Mammary epithelial cell (primary cell): Measurements from ENCODE around the gene GAB2.

Experiments
- EZH2 ChIP-seq: IDR thresholded peaks from 2 replicates; pipeline ENCODE4 v1.6.1; 2012; ENCODE audit warnings: low read length, inconsistent platforms, borderline replicate concordance
- TF ChIP-seq, protein P1 (sequence below), 2 donors: IDR thresholded peaks in 1 of 2; conservative IDR thresholded peaks in 1 of 2; 2 replicates each; pipeline ENCODE4 v1.5.1; 2011 to 2012; ENCODE audit warnings: inconsistent platforms in 2 of 2, low read length in 2 of 2, mild to moderate bottlenecking in 2 of 2, control low read depth in 1 of 2, low read depth in 1 of 2; ENCODE audit not compliant: insufficient read depth in 1 of 2; ENCODE audit errors: extremely low read depth in 1 of 2

- TF ChIP-seq, protein P1, sequence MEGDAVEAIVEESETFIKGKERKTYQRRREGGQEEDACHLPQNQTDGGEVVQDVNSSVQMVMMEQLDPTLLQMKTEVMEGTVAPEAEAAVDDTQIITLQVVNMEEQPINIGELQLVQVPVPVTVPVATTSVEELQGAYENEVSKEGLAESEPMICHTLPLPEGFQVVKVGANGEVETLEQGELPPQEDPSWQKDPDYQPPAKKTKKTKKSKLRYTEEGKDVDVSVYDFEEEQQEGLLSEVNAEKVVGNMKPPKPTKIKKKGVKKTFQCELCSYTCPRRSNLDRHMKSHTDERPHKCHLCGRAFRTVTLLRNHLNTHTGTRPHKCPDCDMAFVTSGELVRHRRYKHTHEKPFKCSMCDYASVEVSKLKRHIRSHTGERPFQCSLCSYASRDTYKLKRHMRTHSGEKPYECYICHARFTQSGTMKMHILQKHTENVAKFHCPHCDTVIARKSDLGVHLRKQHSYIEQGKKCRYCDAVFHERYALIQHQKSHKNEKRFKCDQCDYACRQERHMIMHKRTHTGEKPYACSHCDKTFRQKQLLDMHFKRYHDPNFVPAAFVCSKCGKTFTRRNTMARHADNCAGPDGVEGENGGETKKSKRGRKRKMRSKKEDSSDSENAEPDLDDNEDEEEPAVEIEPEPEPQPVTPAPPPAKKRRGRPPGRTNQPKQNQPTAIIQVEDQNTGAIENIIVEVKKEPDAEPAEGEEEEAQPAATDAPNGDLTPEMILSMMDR (conservative IDR thresholded peaks at IDR 0.05 in 1 of 2, IDR thresholded peaks at IDR 0.05 in 1 of 2; ENCODE audit: extremely low read depth in 1 of 2, insufficient read depth in 1 of 2, low read depth in 1 of 2, low read length in 2 of 2) = no peak
- no peak for TF ChIP-seq EZH2
Measured at GRCh38 chr11:78219493-78220217, 198.0 kb downstream of the GAB2 start.
